Panc1 (cell line): ENCODE measurements around the gene GDF11. TPM values are rescaled to one million over a fixed set of nuclear protein-coding genes. Genes with fewer than 3 reads are reported as not detected.

ENCODE experiments used
- ATAC-seq: fragments of 200-7000 bp; cut with Tn5 transposase; 2 replicates; pipeline ENCODE4 v1.9.1; 2020; ENCODE audit warnings: mild to moderate bottlenecking, moderate library complexity
- BruUV-seq: library from RNA; stranded (reverse); fragments of 400-500 nt; replicated peaks from 2 replicates; lab custom pipeline; 2021; lab: Mats Ljungman, UMichigan
- CTCF ChIA-PET: fragments of 300-600 bp; sonication (Branson Sonifier 250); formaldehyde crosslinking; loops from one replicate; lab custom pipeline; 2022; ENCODE audit warnings: antibody characterized with exemption; lab: Charles Lee
- POLR2A ChIA-PET: fragments of 300-600 bp; sonication (Branson Sonifier 250); formaldehyde crosslinking; loops from one replicate; lab custom pipeline; 2022; ENCODE audit warnings: antibody characterized with exemption; lab: Charles Lee
- DNase-seq: peaks from one replicate; pipeline ENCODE4 v3.0.0-alpha.2; 2010; ENCODE audit warnings: low read depth, low spot score
- H3K27ac ChIP-seq: 2 replicates; pipeline ENCODE4 v1.5.1; 2011; ENCODE audit warnings: mild to moderate bottlenecking, low read length, inconsistent platforms
- H3K27me3 ChIP-seq: fragments of 200-500 bp; sonication (Bioruptor generic); 2 replicates; pipeline ENCODE4 v1.6.0; 2014; ENCODE audit warnings: low read length, inconsistent platforms; ENCODE audit not compliant: control insufficient read depth, insufficient read depth
- H3K36me3 ChIP-seq: fragments of 200-500 bp; sonication (Bioruptor generic); 2 replicates; pipeline ENCODE4 v1.5.1; 2014; ENCODE audit warnings: inconsistent platforms, mild to moderate bottlenecking, low read length, moderate library complexity; ENCODE audit not compliant: control insufficient read depth, insufficient read depth
- H3K4me1 ChIP-seq: 2 replicates; pipeline ENCODE4 v1.5.1; 2011; ENCODE audit warnings: inconsistent platforms, mild to moderate bottlenecking, low read length, moderate library complexity; ENCODE audit not compliant: control insufficient read depth, insufficient read depth
- H3K4me3 ChIP-seq, 2 experiments: 2 replicates each; pipeline ENCODE4 v1.5.1; 2011 to 2012; ENCODE audit warnings: low read depth in 2 of 2, low read length in 2 of 2, mild to moderate bottlenecking in 2 of 2, inconsistent platforms in 1 of 2, moderate library complexity in 1 of 2
- H3K9me3 ChIP-seq: fragments of 200-500 bp; sonication (Bioruptor generic); 2 replicates; pipeline ENCODE4 v1.5.1; 2014; ENCODE audit warnings: low read depth, mild to moderate bottlenecking, inconsistent platforms, low read length, moderate library complexity; ENCODE audit not compliant: control insufficient read depth, insufficient read depth
- POLR2AphosphoS5 ChIP-seq: IDR thresholded peaks from 2 replicates; pipeline ENCODE4 v1.6.1; 2012; ENCODE audit warnings: mild to moderate bottlenecking, low read depth, low read length, moderate library complexity
- SIN3A ChIP-seq: IDR thresholded peaks from 2 replicates; pipeline ENCODE4 v1.6.1; 2012; ENCODE audit warnings: low read depth, mild to moderate bottlenecking, low read length, moderate library complexity, borderline replicate concordance; ENCODE audit not compliant: insufficient read depth
- TCF7L2 ChIP-seq: IDR thresholded peaks from 2 replicates; pipeline ENCODE4 v1.6.1; 2011; ENCODE audit warnings: mild to moderate bottlenecking, low read depth, low read length, inconsistent platforms
- in situ Hi-C: cut with HindIII; loops from 2 replicates; pipeline ENCODE4 v1.10.0; 2016; ENCODE audit warnings: low sequenced_read_pairs, low pct_unique_long_range_greater_than_20kb
- intact Hi-C: fragments of 100-400 bp; cut with micrococcal nuclease; formaldehyde crosslinking; loops from one replicate; pipeline ENCODE4 v1.10.0; 2022; ENCODE audit not compliant: unreplicated experiment
- total RNA-seq: library from RNA; stranded (reverse); gene quantifications from one replicate; pipeline ENCODE4 v1.2.1, GENCODE V29; 2021; ENCODE audit not compliant: unreplicated experiment
- TF ChIP-seq, protein P1 (sequence below), 2 experiments: IDR thresholded peaks; 2 replicates each; pipeline ENCODE4 v1.6.1; 2011 to 2012; ENCODE audit warnings: low read depth in 2 of 2, control low read depth in 1 of 2, low read length in 1 of 2, mild to moderate bottlenecking in 1 of 2, moderate library complexity in 1 of 2; ENCODE audit not compliant: insufficient read depth in 1 of 2
- TF ChIP-seq, protein P2 (sequence below): fragments of 450-650 bp; IDR thresholded peaks from 2 replicates; pipeline ENCODE4 v1.5.1; 2017; ENCODE audit warnings: mild to moderate bottlenecking

GDF11 gene
- total RNA-seq, 1 experiment from 2014 or later, result 11.8 TPM

GRCh38 chr12:55725556-55725955 lies 17.4 kb upstream of the GDF11 start:
- CTCF ChIA-PET, result interaction anchor here (2.4 kb wide), 1 partner anchor 12 kb away, joined by 17 read pairs; no protein-coding TSS in a partner anchor
- intact Hi-C loops, result loop anchor here (5.0 to 10.0 kb wide), 2 partner anchors 202 to 531 kb away; partner anchors contain the start of gene PYM1
- no peaks in the 10 kb centered on the region for H3K9me3 ChIP-seq
- DNase-seq (no peak), ATAC-seq (no peak)
- TF ChIP-seq POLR2AphosphoS5 (no peak), SIN3A (no peak), TCF7L2 (no peak)
- TF ChIP-seq, protein P1, sequence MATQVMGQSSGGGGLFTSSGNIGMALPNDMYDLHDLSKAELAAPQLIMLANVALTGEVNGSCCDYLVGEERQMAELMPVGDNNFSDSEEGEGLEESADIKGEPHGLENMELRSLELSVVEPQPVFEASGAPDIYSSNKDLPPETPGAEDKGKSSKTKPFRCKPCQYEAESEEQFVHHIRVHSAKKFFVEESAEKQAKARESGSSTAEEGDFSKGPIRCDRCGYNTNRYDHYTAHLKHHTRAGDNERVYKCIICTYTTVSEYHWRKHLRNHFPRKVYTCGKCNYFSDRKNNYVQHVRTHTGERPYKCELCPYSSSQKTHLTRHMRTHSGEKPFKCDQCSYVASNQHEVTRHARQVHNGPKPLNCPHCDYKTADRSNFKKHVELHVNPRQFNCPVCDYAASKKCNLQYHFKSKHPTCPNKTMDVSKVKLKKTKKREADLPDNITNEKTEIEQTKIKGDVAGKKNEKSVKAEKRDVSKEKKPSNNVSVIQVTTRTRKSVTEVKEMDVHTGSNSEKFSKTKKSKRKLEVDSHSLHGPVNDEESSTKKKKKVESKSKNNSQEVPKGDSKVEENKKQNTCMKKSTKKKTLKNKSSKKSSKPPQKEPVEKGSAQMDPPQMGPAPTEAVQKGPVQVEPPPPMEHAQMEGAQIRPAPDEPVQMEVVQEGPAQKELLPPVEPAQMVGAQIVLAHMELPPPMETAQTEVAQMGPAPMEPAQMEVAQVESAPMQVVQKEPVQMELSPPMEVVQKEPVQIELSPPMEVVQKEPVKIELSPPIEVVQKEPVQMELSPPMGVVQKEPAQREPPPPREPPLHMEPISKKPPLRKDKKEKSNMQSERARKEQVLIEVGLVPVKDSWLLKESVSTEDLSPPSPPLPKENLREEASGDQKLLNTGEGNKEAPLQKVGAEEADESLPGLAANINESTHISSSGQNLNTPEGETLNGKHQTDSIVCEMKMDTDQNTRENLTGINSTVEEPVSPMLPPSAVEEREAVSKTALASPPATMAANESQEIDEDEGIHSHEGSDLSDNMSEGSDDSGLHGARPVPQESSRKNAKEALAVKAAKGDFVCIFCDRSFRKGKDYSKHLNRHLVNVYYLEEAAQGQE (IDR thresholded peaks at IDR 0.05; ENCODE audit: insufficient read depth in 1 of 2, low read depth in 2 of 2, low read length in 1 of 2), result no peak
- TF ChIP-seq, protein P2, sequence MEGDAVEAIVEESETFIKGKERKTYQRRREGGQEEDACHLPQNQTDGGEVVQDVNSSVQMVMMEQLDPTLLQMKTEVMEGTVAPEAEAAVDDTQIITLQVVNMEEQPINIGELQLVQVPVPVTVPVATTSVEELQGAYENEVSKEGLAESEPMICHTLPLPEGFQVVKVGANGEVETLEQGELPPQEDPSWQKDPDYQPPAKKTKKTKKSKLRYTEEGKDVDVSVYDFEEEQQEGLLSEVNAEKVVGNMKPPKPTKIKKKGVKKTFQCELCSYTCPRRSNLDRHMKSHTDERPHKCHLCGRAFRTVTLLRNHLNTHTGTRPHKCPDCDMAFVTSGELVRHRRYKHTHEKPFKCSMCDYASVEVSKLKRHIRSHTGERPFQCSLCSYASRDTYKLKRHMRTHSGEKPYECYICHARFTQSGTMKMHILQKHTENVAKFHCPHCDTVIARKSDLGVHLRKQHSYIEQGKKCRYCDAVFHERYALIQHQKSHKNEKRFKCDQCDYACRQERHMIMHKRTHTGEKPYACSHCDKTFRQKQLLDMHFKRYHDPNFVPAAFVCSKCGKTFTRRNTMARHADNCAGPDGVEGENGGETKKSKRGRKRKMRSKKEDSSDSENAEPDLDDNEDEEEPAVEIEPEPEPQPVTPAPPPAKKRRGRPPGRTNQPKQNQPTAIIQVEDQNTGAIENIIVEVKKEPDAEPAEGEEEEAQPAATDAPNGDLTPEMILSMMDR, result no peak
- no peak overlapping the region; a peak in 1 of 4 replicates for H3K4me3 ChIP-seq
- in situ Hi-C loops, result no loop called here
- POLR2A ChIA-PET, result no interaction called here
- peaks cover 37% of the 10 kb centered on the region for H3K4me1 ChIP-seq
- H3K27ac ChIP-seq, result no peak overlapping the region
- no peaks in the 10 kb centered on the region for H3K27me3 ChIP-seq
- peaks cover 10% of the 10 kb centered on the region for H3K36me3 ChIP-seq
- no TSS peak for BruUV-seq

DNA sequence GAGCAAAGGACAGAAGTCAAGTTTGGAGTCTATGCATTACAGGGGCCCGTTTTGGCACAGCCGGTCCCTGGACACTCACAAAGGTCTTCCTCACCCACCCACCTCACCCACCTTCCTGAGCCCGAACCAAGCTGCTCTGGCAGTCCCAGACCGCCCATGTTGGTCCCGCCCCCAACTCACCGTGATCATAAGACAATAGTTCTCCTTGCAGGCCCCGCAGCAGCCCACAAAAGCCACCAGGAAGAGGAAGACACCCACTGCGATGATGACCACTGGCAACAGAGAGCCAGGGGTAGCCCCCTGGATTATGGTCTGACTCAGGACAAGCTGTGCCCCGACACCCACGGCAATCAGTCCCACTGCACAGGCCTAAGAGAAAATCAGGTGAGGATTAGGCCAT lies 16.0 kb upstream of the GDF11 start:
- DNase-seq (no peak), ATAC-seq (no peak)
- H3K4me3 ChIP-seq, result peak overlapping the region; percentile 72 to 76
- H3K36me3 ChIP-seq, result peaks cover 10% of the 10 kb centered on the region
- no peaks in the 10 kb centered on the region for H3K9me3 ChIP-seq
- BruUV-seq, result no TSS peak
- TF ChIP-seq POLR2AphosphoS5, result no peak
- TF ChIP-seq, protein P2, result no peak
- no peak for TF ChIP-seq SIN3A
- TF ChIP-seq TCF7L2, result no peak
- TF ChIP-seq, protein P1 (IDR thresholded peaks at IDR 0.05; ENCODE audit: insufficient read depth in 1 of 2, low read depth in 2 of 2, low read length in 1 of 2), result no peak
- ChIA-PET POLR2A (no interaction called here), CTCF (interaction anchor here (0.6 kb wide), 1 partner anchor 59 kb away, joined by 11 read pairs; no protein-coding TSS in a partner anchor)
- no peaks in the 10 kb centered on the region for H3K27me3 ChIP-seq
- intact Hi-C loops, result loop anchor here (5.0 to 10.0 kb wide), 2 partner anchors 200 to 532 kb away; partner anchors contain the start of gene PYM1
- H3K27ac ChIP-seq, result peak overlapping the region; percentile 89
- in situ Hi-C loops, result no loop called here
- H3K4me1 ChIP-seq, result peaks cover 31% of the 10 kb centered on the region
